IMR-90 (cell line): ENCODE measurements around the gene CUL3. TPM values are rescaled to one million over a fixed set of nuclear protein-coding genes. Genes with fewer than 3 reads are reported as not detected.
"Not testable (repeated sequence)": the region's sequence is repeated elsewhere in the genome, so short reads cannot be mapped to it uniquely, and the experiment has no call there.

ENCODE experiments used
- ATAC-seq: fragments of 200-7000 bp; cut with Tn5 transposase; 2 replicates; pipeline ENCODE4 v1.9.1; 2020; ENCODE audit warnings: low read depth, mild to moderate bottlenecking, moderate library complexity
- BruUV-seq: library from RNA; stranded (reverse); fragments of 400-500 nt; replicated peaks from 2 replicates; lab custom pipeline; 2021; lab: Mats Ljungman, UMichigan
- CTCF ChIA-PET: fragments of 300-600 bp; formaldehyde crosslinking; extraction: SDS; loops from one replicate; lab custom pipeline; 2021; ENCODE audit warnings: antibody characterized with exemption; lab: Yijun Ruan, JAX
- POLR2A ChIA-PET: fragments of 300-600 bp; sonication (Branson Sonifier 250); formaldehyde crosslinking; loops from one replicate; lab custom pipeline; 2022; ENCODE audit warnings: antibody characterized with exemption; ENCODE audit not compliant: unreplicated experiment; lab: Charles Lee
- DNase-seq: peaks from one replicate; pipeline ENCODE4 v3.0.0; 2013
- H2AFZ ChIP-seq: replicated peaks from 2 replicates; pipeline ENCODE3; 2013; ENCODE audit warnings: low read length, mild to moderate bottlenecking; ENCODE audit not compliant: poor library complexity
- H2AK5ac ChIP-seq: 2 replicates; pipeline ENCODE4 v1.6.1; 2013; ENCODE audit warnings: low read depth, low read length, inconsistent platforms
- H2AK9ac ChIP-seq: replicated peaks from 2 replicates; pipeline ENCODE3; 2013; ENCODE audit warnings: mild to moderate bottlenecking, low read depth, low read length, moderate library complexity; ENCODE audit not compliant: poor library complexity
- H2BK120ac ChIP-seq: 2 replicates; pipeline ENCODE4 v1.6.1; 2013; ENCODE audit warnings: low read depth, low read length, inconsistent platforms
- H2BK15ac ChIP-seq: 3 replicates; pipeline ENCODE4 v1.6.1; 2013; ENCODE audit warnings: low read depth, low read length, inconsistent platforms
- H2BK20ac ChIP-seq: 2 replicates; pipeline ENCODE4 v1.6.1; 2013; ENCODE audit warnings: low read depth, mild to moderate bottlenecking, inconsistent platforms, low read length, moderate library complexity
- H2BK5ac ChIP-seq: 2 replicates; pipeline ENCODE4 v1.6.1; 2013; ENCODE audit warnings: mild to moderate bottlenecking, low read depth, low read length, inconsistent platforms; ENCODE audit not compliant: poor library complexity, severe bottlenecking
- H3K14ac ChIP-seq: replicated peaks from 2 replicates; pipeline ENCODE4 v1.6.1; 2013; ENCODE audit warnings: low read depth, low read length, inconsistent platforms
- H3K18ac ChIP-seq: 2 replicates; pipeline ENCODE4 v1.6.1; 2013; ENCODE audit warnings: low read depth, low read length, control low read depth
- H3K23ac ChIP-seq: 2 replicates; pipeline ENCODE4 v1.6.1; 2013; ENCODE audit warnings: low read depth, low read length, inconsistent platforms
- H3K27ac ChIP-seq: 2 replicates; pipeline ENCODE4 v1.5.1; 2013; ENCODE audit warnings: mild to moderate bottlenecking, control low read depth, low read length; ENCODE audit not compliant: insufficient read depth
- H3K27me3 ChIP-seq: 2 replicates; pipeline ENCODE4 v1.6.1; 2013; ENCODE audit warnings: low read length; ENCODE audit not compliant: control insufficient read depth, insufficient read depth
- H3K36me3 ChIP-seq: 2 replicates; pipeline ENCODE4 v1.6.1; 2013; ENCODE audit warnings: low read length, mixed read lengths; ENCODE audit not compliant: control insufficient read depth, insufficient read depth
- H3K4ac ChIP-seq: 2 replicates; pipeline ENCODE4 v1.6.1; 2013; ENCODE audit warnings: low read depth, low read length, inconsistent platforms
- H3K4me1 ChIP-seq: 2 replicates; pipeline ENCODE4 v1.6.1; 2013; ENCODE audit warnings: low read length, mixed read lengths; ENCODE audit not compliant: control insufficient read depth, insufficient read depth
- H3K4me2 ChIP-seq: 2 replicates; pipeline ENCODE4 v1.6.1; 2013; ENCODE audit warnings: low read depth, mild to moderate bottlenecking, control low read depth, low read length, moderate library complexity
- H3K4me3 ChIP-seq: 2 replicates; pipeline ENCODE4 v1.5.1; 2013; ENCODE audit warnings: low read depth, mild to moderate bottlenecking, control low read depth, low read length, moderate library complexity; ENCODE audit not compliant: insufficient read depth
- H3K56ac ChIP-seq: 2 replicates; pipeline ENCODE4 v1.6.1; 2013; ENCODE audit warnings: low read length, inconsistent platforms; ENCODE audit not compliant: insufficient read depth; ENCODE audit errors: extremely low read depth
- H3K79me1 ChIP-seq, 2 experiments: 2 replicates each; pipeline ENCODE4 v1.6.1; 2013; ENCODE audit warnings: low read length in 2 of 2, inconsistent platforms in 1 of 2, low read depth in 1 of 2
- H3K9ac ChIP-seq: 2 replicates; pipeline ENCODE4 v1.6.1; 2013; ENCODE audit warnings: low read depth, low read length, control low read depth
- H3K9me1 ChIP-seq: 2 replicates; pipeline ENCODE4 v1.6.1; 2013; ENCODE audit warnings: low read length, inconsistent platforms; ENCODE audit not compliant: insufficient read depth
- H3K9me3 ChIP-seq: 2 replicates; pipeline ENCODE4 v1.6.1; 2013; ENCODE audit warnings: low read length; ENCODE audit not compliant: control insufficient read depth, insufficient read depth
- H4K20me1 ChIP-seq: 2 replicates; pipeline ENCODE4 v1.6.1; 2013; ENCODE audit warnings: low read length, inconsistent platforms; ENCODE audit not compliant: insufficient read depth
- H4K5ac ChIP-seq: 2 replicates; pipeline ENCODE4 v1.6.1; 2013; ENCODE audit warnings: mild to moderate bottlenecking, low read depth, low read length, control low read depth
- H4K8ac ChIP-seq, 2 experiments: 2 replicates each; pipeline ENCODE4 v1.6.1; 2013; ENCODE audit warnings: low read depth in 2 of 2, low read length in 2 of 2, control low read depth in 1 of 2, inconsistent platforms in 1 of 2
- H4K91ac ChIP-seq: 2 replicates; pipeline ENCODE4 v1.6.1; 2013; ENCODE audit warnings: low read depth, low read length, inconsistent platforms; ENCODE audit not compliant: insufficient read depth
- MXI1 ChIP-seq: IDR thresholded peaks from 2 replicates; pipeline ENCODE4 v1.6.1; 2012; ENCODE audit warnings: low read depth, mild to moderate bottlenecking, low read length, moderate library complexity, borderline replicate concordance
- RCOR1 ChIP-seq: IDR thresholded peaks from 2 replicates; pipeline ENCODE4 v1.6.1; 2012; ENCODE audit warnings: mild to moderate bottlenecking, low read length, improper control_type of control experiment; ENCODE audit not compliant: insufficient replicate concordance
- SMC3 ChIP-seq: fragments of 150-350 bp; IDR thresholded peaks from 2 replicates; pipeline ENCODE4 v1.6.1; 2016; ENCODE audit warnings: low read depth, mild to moderate bottlenecking, antibody characterized with exemption, low read length, moderate library complexity
- WGBS, 2 experiments: methylation state at CpG; one replicate each; pipeline versions ENCODE4 v1.1.5 to v1.1.7; 2013; ENCODE audit warnings: missing lambda C conversion rate in 2 of 2; ENCODE audit not compliant: insufficient read length in 1 of 2; ENCODE audit errors: extremely low coverage in 2 of 2; 5-methylcytosine and 5-hydroxymethylcytosine counted together
- dilution Hi-C: fragments of 300-500 bp; cut with HindIII; formaldehyde crosslinking; loops from one replicate; pipeline ENCODE4 v1.14.3; 2018; ENCODE audit warnings: low sequenced_read_pairs; ENCODE audit not compliant: unreplicated experiment
- in situ Hi-C: fragments of 300-500 bp; cut with MboI; formaldehyde crosslinking; loops from 3 replicates; pipeline ENCODE4 v1.14.3; 2019; ENCODE audit warnings: low sequenced_read_pairs, inconsistent platforms, mixed read lengths
- intact Hi-C: fragments of 100-400 bp; cut with micrococcal nuclease; formaldehyde crosslinking; loops from 2 replicates; pipeline ENCODE4 v1.10.0; 2022
- polyA plus RNA-seq, 3 experiments: library from polyadenylated mRNA; depleted of rRNA; stranded (reverse); fragments of >200 nt; gene quantifications; 2 replicates each; pipeline ENCODE4 v1.2.3, GENCODE V29; 2012; ENCODE audit warnings: low replicate concordance in 1 of 3
- total RNA-seq: library from RNA; depleted of rRNA; stranded (reverse); fragments of >200 nt; gene quantifications from 2 replicates; pipeline ENCODE4 v1.2.3, GENCODE V29; 2012

Gene CUL3
- total and polyA plus RNA-seq, 2 of the 4 experiments (the other 2 are of a cell fraction) = 33.7 to 45.7 TPM

DNA sequence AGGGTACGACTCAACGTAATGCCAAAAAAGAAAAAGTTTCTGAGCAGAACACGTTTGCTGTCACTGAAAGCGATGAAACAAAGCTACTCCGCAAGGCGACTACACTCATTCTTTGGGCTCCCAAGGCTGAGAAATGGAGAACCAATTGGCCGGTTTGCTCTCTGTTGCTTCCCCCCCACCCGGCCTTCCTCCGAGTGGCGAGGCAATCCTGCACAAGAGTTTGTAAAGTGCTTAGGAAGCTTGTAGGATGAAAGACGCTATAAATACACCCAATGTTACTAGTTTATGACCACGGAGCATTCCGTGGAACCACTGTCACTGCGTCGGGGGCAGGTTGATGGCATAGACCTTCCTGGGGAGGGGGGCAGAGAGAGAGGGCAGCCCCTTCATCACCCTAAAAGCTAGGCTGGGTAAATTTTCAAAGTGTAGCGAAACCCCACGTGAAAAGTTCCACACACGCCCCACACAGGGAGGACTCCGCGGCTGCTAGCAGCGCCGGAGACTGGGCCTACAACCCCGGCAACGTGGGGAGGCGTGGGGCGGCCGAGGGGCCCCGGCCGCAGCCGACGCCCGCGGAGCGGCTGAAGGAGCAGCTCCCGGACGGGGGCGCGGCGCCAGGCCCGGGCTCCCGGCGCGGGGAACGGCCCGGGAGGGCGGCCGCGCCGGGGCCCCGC is 915 bp downstream of the CUL3 start:
- H2AK9ac ChIP-seq = peak overlapping the region; percentile 38
- H3K4ac ChIP-seq = peak overlapping the region; percentile 69
- no peak overlapping the region for H2BK20ac ChIP-seq
- H3K36me3 ChIP-seq = no peaks in the 10 kb centered on the region
- peaks cover 48% of the 10 kb centered on the region for H4K20me1 ChIP-seq
- BruUV-seq = no TSS peak
- no peaks in the 10 kb centered on the region for H3K9me3 ChIP-seq
- H3K4me3 ChIP-seq = peak overlapping the region; percentile 70
- intact Hi-C loops (loop anchor here (2.0 kb wide), 1 partner anchor 99 kb away; no protein-coding TSS in a partner anchor), dilution Hi-C loops (no loop called here), in situ Hi-C loops (no loop called here)
- peaks cover 7% of the 10 kb centered on the region; the same call in 1 of the 2 replicates for H3K4me1 ChIP-seq
- no peak overlapping the region for H4K5ac ChIP-seq
- H3K14ac ChIP-seq = peak overlapping the region; percentile 80
- no peaks in the 10 kb centered on the region for H3K27me3 ChIP-seq
- peak overlapping the region; percentile 57 for H3K27ac ChIP-seq
- H3K79me1 ChIP-seq = peaks cover 0 to 20% of the 10 kb centered on the region in 2 experiments; a peak in 1 of 4 replicates
- WGBS, 2 experiments = 1% methylated on average over 13 of the region's 50 CpGs; no CpG with 5 or more reads in 1 of the 2 experiments
- ChIA-PET POLR2A (interaction anchor here (0.6 kb wide), 2 partner anchors 10 to 61 kb away, joined by 4 read pairs; no protein-coding TSS in a partner anchor), CTCF (interaction anchor here (0.9 kb wide), 1 partner anchor 16 kb away, joined by 3 read pairs; no protein-coding TSS in a partner anchor)
- H4K91ac ChIP-seq = 0 out of 2 replicates have a peak overlapping the region, but pooled peaks have one; percentile 16
- H2BK15ac ChIP-seq = no peak overlapping the region
- H2BK5ac ChIP-seq = peak overlapping the region; percentile 92
- no peak overlapping the region for H2BK120ac ChIP-seq
- peak overlapping the region; percentile 0; the same call in 1 of the 2 replicates for H2AK5ac ChIP-seq
- TF ChIP-seq MXI1 (peak; percentile 71; the same call in 1 of the 2 replicates), RCOR1 (no peak), SMC3 (no peak)
- H3K9ac ChIP-seq = peak overlapping the region; percentile 68
- no peak overlapping the region for H3K18ac ChIP-seq
- H3K9me1 ChIP-seq = peaks cover 6% of the 10 kb centered on the region; the same call in 1 of the 2 replicates
- H4K8ac ChIP-seq = 0 out of 4 replicates have a peak overlapping the region, but pooled peaks of 1 of the 2 experiments have one; percentile 5
- peak overlapping the region; percentile 89 for H2AFZ ChIP-seq
- peak overlapping the region; percentile 92 for H3K4me2 ChIP-seq
- ATAC-seq (no peak), DNase-seq (peak; percentile 38)
- H3K56ac ChIP-seq = peak overlapping the region; percentile 70; the same call in 1 of the 2 replicates
- peak overlapping the region; percentile 91 for H3K23ac ChIP-seq

DNA sequence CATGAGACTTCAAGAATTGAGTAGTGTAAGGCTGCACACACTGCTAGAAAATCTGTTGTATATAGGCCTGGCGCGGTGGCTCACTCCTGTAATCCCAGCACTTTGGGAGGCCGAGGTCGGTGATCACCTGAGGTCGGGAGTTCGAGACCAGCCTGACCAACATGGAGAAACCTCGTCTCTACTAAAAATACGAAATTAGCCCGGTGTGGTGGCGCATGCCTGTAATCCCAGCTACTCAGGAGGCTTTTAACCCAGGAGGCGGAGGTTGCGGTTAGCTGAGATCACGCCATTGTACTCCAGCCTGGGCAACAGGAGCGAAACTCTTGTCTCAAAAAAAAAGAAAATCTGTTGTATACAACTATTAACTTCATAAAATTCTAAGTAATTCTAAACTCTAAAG is 2.1 kb downstream of the CUL3 start:
- CTCF ChIA-PET = interaction anchor here (0.6 to 0.7 kb wide), 2 partner anchors 11 to 214 kb away, joined by 3 read pairs; no protein-coding TSS in a partner anchor

More for the DNA sequence above, 2.1 kb downstream of the CUL3 start:
- Histone ChIP-seq H3K79me1 (peaks cover 0 to 20% of the 10 kb centered on the region in 2 experiments; a peak in 1 of 4 replicates), H3K4me2 (peak overlapping the region; percentile 92), H3K4me3 (0 out of 2 replicates have a peak overlapping the region, but pooled peaks have one; percentile 4), H3K23ac (peak overlapping the region; percentile 72; the same call in 1 of the 2 replicates), H4K20me1 (peaks cover 51% of the 10 kb centered on the region)
- H4K91ac ChIP-seq, H4K5ac ChIP-seq, ATAC-seq, H2AK9ac ChIP-seq, dilution Hi-C loops, H3K9me1 ChIP-seq, H3K4ac ChIP-seq, H3K9me3 ChIP-seq, H3K27me3 ChIP-seq, H2BK5ac ChIP-seq, intact Hi-C loops, H3K4me1 ChIP-seq, H3K56ac ChIP-seq, H2BK20ac ChIP-seq, H3K36me3 ChIP-seq, H3K9ac ChIP-seq, H2AK5ac ChIP-seq, in situ Hi-C loops, BruUV-seq, H2BK15ac ChIP-seq, DNase-seq, H2AFZ ChIP-seq, H3K18ac ChIP-seq, H4K8ac ChIP-seq, H3K27ac ChIP-seq, H2BK120ac ChIP-seq, H3K14ac ChIP-seq, POLR2A ChIA-PET: not testable (repeated sequence)
- 90% methylated on average over 2 of the region's 14 CpGs; no CpG with 5 or more reads in 1 of the 2 experiments for WGBS, 2 experiments
